SK-MEL-5 (cell line): Measurements from ENCODE around the gene PCDH17. TPM values are rescaled to one million over a fixed set of nuclear protein-coding genes. Genes with fewer than 3 reads are reported as not detected.

Source experiments
- DNase-seq: peaks from one replicate; pipeline ENCODE4 v3.0.0-alpha.2; 2016; ENCODE audit warnings: low read depth, low spot score
- in situ Hi-C: cut with HindIII; loops from 2 replicates; pipeline ENCODE4 v1.10.0; 2016; ENCODE audit warnings: low sequenced_read_pairs, high pct_unique_total_duplicates, low pct_unique_long_range_greater_than_20kb
- total RNA-seq: library from RNA; depleted of rRNA; stranded (reverse); fragments of >200 nt; shearing (Covaris generic); gene quantifications from 2 replicates; pipeline ENCODE4 v1.2.3, GENCODE V29; 2014

Gene PCDH17
- total RNA-seq, 1 experiment from 2014 or later = 0.32 TPM

GRCh38 chr13:57633141-57633949 is 1.8 kb downstream of the PCDH17 start:
- in situ Hi-C loops = loop anchor here (25.0 kb wide), 1 partner anchor 229 kb away; no protein-coding TSS in a partner anchor
- no peak for DNase-seq

DNA sequence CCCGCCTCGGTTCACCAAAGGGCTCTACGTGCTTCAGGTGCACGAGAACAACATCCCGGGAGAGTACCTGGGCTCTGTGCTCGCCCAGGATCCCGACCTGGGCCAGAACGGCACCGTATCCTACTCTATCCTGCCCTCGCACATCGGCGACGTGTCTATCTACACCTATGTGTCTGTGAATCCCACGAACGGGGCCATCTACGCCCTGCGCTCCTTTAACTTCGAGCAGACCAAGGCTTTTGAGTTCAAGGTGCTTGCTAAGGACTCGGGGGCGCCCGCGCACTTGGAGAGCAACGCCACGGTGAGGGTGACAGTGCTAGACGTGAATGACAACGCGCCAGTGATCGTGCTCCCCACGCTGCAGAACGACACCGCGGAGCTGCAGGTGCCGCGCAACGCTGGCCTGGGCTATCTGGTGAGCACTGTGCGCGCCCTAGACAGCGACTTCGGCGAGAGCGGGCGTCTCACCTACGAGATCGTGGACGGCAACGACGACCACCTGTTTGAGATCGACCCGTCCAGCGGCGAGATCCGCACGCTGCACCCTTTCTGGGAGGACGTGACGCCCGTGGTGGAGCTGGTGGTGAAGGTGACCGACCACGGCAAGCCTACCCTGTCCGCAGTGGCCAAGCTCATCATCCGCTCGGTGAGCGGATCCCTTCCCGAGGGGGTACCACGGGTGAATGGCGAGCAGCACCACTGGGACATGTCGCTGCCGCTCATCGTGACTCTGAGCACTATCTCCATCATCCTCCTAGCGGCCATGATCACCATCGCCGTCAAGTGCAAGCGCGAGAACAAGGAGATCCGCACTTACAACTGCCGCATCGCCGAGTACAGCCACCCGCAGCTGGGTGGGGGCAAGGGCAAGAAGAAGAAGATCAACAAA is 2.6 kb downstream of the PCDH17 start:
- in situ Hi-C loops = loop anchor here (25.0 kb wide), 1 partner anchor 228 kb away; no protein-coding TSS in a partner anchor
- no peak for DNase-seq

GRCh38 chr13:57634839-57635165 is 3.3 kb downstream of the PCDH17 start:
- in situ Hi-C loops = loop anchor here (25.0 kb wide), 1 partner anchor 227 kb away; no protein-coding TSS in a partner anchor

GRCh38 chr13:57635541-57636085 is 4.1 kb downstream of the PCDH17 start:
- in situ Hi-C loops = loop anchor here (25.0 kb wide), 1 partner anchor 227 kb away; no protein-coding TSS in a partner anchor
- no peak for DNase-seq

More at GRCh38 chr13:57634839-57635165, 3.3 kb downstream of the PCDH17 start:
- no peak for DNase-seq

GRCh38 chr13:57636816-57637215 is 5.3 kb downstream of the PCDH17 start:
- DNase-seq = no peak
- in situ Hi-C loops = loop anchor here (25.0 kb wide), 1 partner anchor 225 kb away; no protein-coding TSS in a partner anchor

- in situ Hi-C loops = loop anchor here (25.0 kb wide), 1 partner anchor 225 kb away; no protein-coding TSS in a partner anchor
- no peak for DNase-seq
These were observed 6.0 kb downstream of the PCDH17 start for GRCh38 chr13:57637515-57637914.

GRCh38 chr13:57638186-57638890 is 6.8 kb downstream of the PCDH17 start:
- in situ Hi-C loops = loop anchor here (25.0 kb wide), 1 partner anchor 224 kb away; no protein-coding TSS in a partner anchor
- DNase-seq = no peak

DNA sequence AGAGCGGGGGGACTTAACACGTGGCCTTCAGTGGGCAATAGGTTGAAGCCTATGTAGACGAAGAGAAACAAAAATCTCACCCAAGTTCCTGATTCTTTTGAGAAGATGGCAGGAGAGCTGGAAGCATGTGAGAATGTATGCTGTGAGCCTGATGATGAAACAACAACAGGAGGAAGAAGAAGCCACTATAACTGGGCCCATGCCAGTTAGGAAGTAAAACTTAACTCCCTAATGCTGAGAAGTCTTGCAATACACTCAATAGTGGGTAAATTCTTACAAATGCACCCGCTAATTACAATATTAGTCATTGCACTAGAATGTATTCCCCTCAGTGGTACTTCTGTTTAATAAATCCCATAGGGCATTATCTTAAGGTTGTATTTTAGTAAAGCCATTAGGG is 9.1 kb downstream of the PCDH17 start:
- in situ Hi-C loops = loop anchor here (25.0 kb wide), 1 partner anchor 222 kb away; no protein-coding TSS in a partner anchor
- peak; percentile 31 for DNase-seq

- in situ Hi-C loops = loop anchor here (25.0 kb wide), 1 partner anchor 221 kb away; no protein-coding TSS in a partner anchor
- no peak for DNase-seq
These were observed 9.5 kb downstream of the PCDH17 start for GRCh38 chr13:57641051-57641450.

GRCh38 chr13:57644106-57644505 is 12.6 kb downstream of the PCDH17 start:
- peak; percentile 23 for DNase-seq
- in situ Hi-C loops = loop anchor here (25.0 kb wide), 1 partner anchor 218 kb away; no protein-coding TSS in a partner anchor

- in situ Hi-C loops = no loop called here
These were observed 21.9 kb downstream of the PCDH17 start for GRCh38 chr13:57653229-57653989.

DNA sequence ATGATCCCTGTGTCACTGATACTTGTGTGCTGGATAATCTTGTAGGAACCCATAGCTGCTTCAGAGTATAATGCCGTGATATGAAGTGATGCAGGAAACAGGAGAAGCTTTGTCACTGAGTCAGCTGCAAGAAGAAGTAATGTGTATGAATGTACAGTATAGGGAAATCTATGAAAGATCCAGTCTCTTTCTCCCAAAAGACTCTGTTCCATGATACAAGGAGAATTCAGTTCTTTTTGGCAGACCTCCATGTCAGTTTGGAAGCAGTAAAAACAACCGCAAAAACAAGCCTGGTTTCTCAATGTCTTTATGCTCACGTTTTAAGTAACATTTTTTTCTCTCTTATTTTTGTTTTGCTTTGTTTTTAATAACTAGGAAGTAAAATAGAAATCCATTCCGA is 33.9 kb downstream of the PCDH17 start:
- DNase-seq = peak; percentile 93
- in situ Hi-C loops = no loop called here

More at GRCh38 chr13:57653229-57653989, 21.9 kb downstream of the PCDH17 start:
- DNase-seq = no peak

DNA sequence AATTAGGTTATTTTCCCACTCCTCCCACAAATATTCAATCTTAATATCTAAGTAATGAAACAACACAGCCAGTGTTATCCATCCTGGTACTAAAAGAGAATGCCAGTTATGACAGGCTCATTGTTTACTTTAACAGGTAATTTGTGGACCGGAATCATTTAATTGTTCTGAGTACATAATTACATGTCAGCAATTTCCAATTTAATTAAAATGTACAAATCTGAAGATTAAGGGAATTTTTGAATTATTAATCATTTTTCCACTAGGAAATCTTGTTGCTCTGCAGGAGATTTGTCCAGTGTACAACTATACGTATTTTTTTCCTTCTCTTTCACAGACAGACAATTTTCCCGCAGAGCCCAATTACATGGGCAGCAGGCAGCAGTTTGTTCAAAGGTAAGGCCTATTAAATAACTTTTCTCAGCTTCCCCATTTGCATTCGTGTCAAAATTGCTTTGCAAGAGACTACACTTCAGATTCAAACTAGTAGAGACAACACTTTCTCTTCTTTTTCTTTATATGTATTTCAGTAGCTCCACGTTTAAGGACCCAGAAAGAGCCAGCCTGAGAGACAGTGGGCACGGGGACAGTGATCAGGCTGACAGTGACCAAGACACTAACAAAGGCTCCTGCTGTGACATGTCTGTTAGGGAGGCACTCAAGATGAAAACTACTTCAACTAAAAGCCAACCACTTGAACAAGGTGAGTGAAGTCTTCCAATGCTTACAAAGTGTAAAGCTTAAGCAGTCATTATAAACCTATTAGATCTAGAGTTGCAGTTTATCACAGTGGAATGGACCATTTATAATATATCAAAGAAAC is 34.8 kb downstream of the PCDH17 start:
- in situ Hi-C loops = no loop called here
- DNase-seq = no peak

DNA sequence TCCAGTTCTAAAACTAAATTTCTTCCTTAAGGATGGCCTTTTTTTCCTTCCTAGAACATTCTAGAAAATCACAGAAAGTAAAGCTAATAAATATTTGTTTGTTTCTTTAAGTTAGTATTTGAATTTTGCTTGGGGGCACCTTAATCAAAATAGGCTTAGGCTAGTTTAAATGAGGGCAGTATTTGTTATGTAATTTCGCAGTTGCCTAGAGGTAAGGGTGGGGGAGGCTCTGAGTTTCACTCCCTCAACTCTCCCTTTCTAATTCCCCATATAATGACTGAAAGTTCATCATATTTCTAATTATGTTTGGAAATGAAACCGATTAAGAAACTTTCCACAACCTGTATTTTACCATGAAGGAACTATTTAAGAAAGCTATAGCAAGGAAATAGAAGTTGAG is 40.6 kb downstream of the PCDH17 start:
- DNase-seq = no peak
- in situ Hi-C loops = no loop called here

GRCh38 chr13:57673197-57673596 is 41.7 kb downstream of the PCDH17 start:
- DNase-seq = no peak
- in situ Hi-C loops = no loop called here

- DNase-seq = no peak
- in situ Hi-C loops = no loop called here
These were observed 44.0 kb downstream of the PCDH17 start for GRCh38 chr13:57675526-57675925.
